Activated CD4-positive, alpha-beta T cell treated with anti-CD3 and anti-CD28 coated beads, Interleukin-2, amount 10 ng/mL, durations not matched to agents 24 days and 14 days (primary cell): Measurements from ENCODE around the gene INPP5K. TPM values are rescaled to one million over a fixed set of nuclear protein-coding genes. Genes with fewer than 3 reads are reported as not detected.
A peak's percentile ranks its signal among the peaks of the same experiment; 100 is the strongest.

Experiments used
- DNase-seq: peaks from one replicate; pipeline ENCODE4 v3.0.0; 2022
- H3K27ac Mint-ChIP-seq: one replicate; pipeline ENCODE4 v1.8.0; 2022; ENCODE audit warnings: mild to moderate bottlenecking, mixed read lengths
- H3K27me3 Mint-ChIP-seq: one replicate; pipeline ENCODE4 v1.8.0; 2022; ENCODE audit warnings: mixed read lengths
- H3K36me3 Mint-ChIP-seq: one replicate; pipeline ENCODE4 v1.8.0; 2022; ENCODE audit warnings: low read depth, mild to moderate bottlenecking, mixed read lengths
- H3K4me1 Mint-ChIP-seq: one replicate; pipeline ENCODE4 v1.8.0; 2021; ENCODE audit warnings: mixed read lengths
- H3K4me3 Mint-ChIP-seq: one replicate; pipeline ENCODE4 v1.8.0; 2022; ENCODE audit warnings: mild to moderate bottlenecking, moderate library complexity, mixed read lengths
- H3K9me3 Mint-ChIP-seq: one replicate; pipeline ENCODE4 v1.8.0; 2021; ENCODE audit warnings: mixed read lengths
- intact Hi-C: fragments of 100-400 bp; cut with micrococcal nuclease; formaldehyde crosslinking; loops from one replicate; pipeline ENCODE4 v1.15.1; 2023
- total RNA-seq: library from RNA; stranded (reverse); gene quantifications from 2 replicates; pipeline ENCODE4 v1.2.3, GENCODE V29; 2022

The INPP5K gene
- total RNA-seq, 1 donor from 2014 or later = 21.0 TPM

GRCh38 chr17:1480747-1481465 lies 35.5 kb downstream of the INPP5K start:
- intact Hi-C loops = no loop called here
- H3K27ac Mint-ChIP-seq = no peak overlapping the region
- DNase-seq = no peak
- H3K27me3 Mint-ChIP-seq = no peaks in the 10 kb centered on the region
- H3K9me3 Mint-ChIP-seq = no peaks in the 10 kb centered on the region
- no peak overlapping the region for H3K4me3 Mint-ChIP-seq
- peaks cover 6% of the 10 kb centered on the region for H3K4me1 Mint-ChIP-seq
- H3K36me3 Mint-ChIP-seq = peaks cover 34% of the 10 kb centered on the region

GRCh38 chr17:1478418-1478817 lies 38.0 kb downstream of the INPP5K start:
- Mint-ChIP-seq H3K36me3 (peaks cover 37% of the 10 kb centered on the region), H3K27ac (no peak overlapping the region), H3K4me1 (peaks cover 8% of the 10 kb centered on the region), H3K27me3 (no peaks in the 10 kb centered on the region), H3K4me3 (no peak overlapping the region), H3K9me3 (no peaks in the 10 kb centered on the region)
- intact Hi-C loops = no loop called here
- DNase-seq = no peak

- Mint-ChIP-seq H3K4me1 (peaks cover 14% of the 10 kb centered on the region), H3K36me3 (peaks cover 27% of the 10 kb centered on the region), H3K27me3 (no peaks in the 10 kb centered on the region), H3K4me3 (no peak overlapping the region), H3K27ac (no peak overlapping the region), H3K9me3 (no peaks in the 10 kb centered on the region)
- intact Hi-C loops = no loop called here
- DNase-seq = no peak
These were observed 41.0 kb downstream of the INPP5K start for GRCh38 chr17:1475321-1475854.

GRCh38 chr17:1474402-1475189 lies 41.8 kb downstream of the INPP5K start:
- Mint-ChIP-seq H3K9me3 (no peaks in the 10 kb centered on the region), H3K27ac (no peak overlapping the region), H3K4me1 (peaks cover 14% of the 10 kb centered on the region), H3K4me3 (no peak overlapping the region), H3K36me3 (peaks cover 31% of the 10 kb centered on the region), H3K27me3 (no peaks in the 10 kb centered on the region)
- intact Hi-C loops = no loop called here
- DNase-seq = no peak

GRCh38 chr17:1473841-1474240 lies 42.6 kb downstream of the INPP5K start:
- DNase-seq = no peak
- Mint-ChIP-seq H3K36me3 (peaks cover 37% of the 10 kb centered on the region), H3K27me3 (no peaks in the 10 kb centered on the region), H3K4me1 (peaks cover 14% of the 10 kb centered on the region), H3K27ac (no peak overlapping the region), H3K9me3 (no peaks in the 10 kb centered on the region), H3K4me3 (peak overlapping the region; percentile 7)
- intact Hi-C loops = no loop called here

- Mint-ChIP-seq H3K4me3 (no peak overlapping the region), H3K27ac (no peak overlapping the region), H3K27me3 (no peaks in the 10 kb centered on the region), H3K9me3 (no peaks in the 10 kb centered on the region), H3K36me3 (peaks cover 40% of the 10 kb centered on the region), H3K4me1 (peaks cover 14% of the 10 kb centered on the region)
- DNase-seq = peak; percentile 73
- intact Hi-C loops = no loop called here
These were observed 43.2 kb downstream of the INPP5K start for GRCh38 chr17:1473170-1473569.

GRCh38 chr17:1471911-1472821 lies 44.2 kb downstream of the INPP5K start:
- Mint-ChIP-seq H3K9me3 (no peaks in the 10 kb centered on the region), H3K4me1 (peaks cover 14% of the 10 kb centered on the region), H3K27ac (no peak overlapping the region), H3K27me3 (no peaks in the 10 kb centered on the region), H3K36me3 (peaks cover 40% of the 10 kb centered on the region), H3K4me3 (no peak overlapping the region)
- intact Hi-C loops = no loop called here
- DNase-seq = no peak

GRCh38 chr17:1471490-1471889 lies 44.9 kb downstream of the INPP5K start:
- no peak for DNase-seq
- no peak overlapping the region for H3K27ac Mint-ChIP-seq
- H3K36me3 Mint-ChIP-seq = peaks cover 41% of the 10 kb centered on the region
- no peak overlapping the region for H3K4me3 Mint-ChIP-seq
- intact Hi-C loops = no loop called here
- no peaks in the 10 kb centered on the region for H3K9me3 Mint-ChIP-seq
- H3K4me1 Mint-ChIP-seq = peaks cover 14% of the 10 kb centered on the region
- no peaks in the 10 kb centered on the region for H3K27me3 Mint-ChIP-seq

GRCh38 chr17:1470755-1471462 lies 45.5 kb downstream of the INPP5K start:
- Mint-ChIP-seq H3K4me3 (no peak overlapping the region), H3K27ac (no peak overlapping the region), H3K9me3 (no peaks in the 10 kb centered on the region), H3K27me3 (no peaks in the 10 kb centered on the region), H3K36me3 (peaks cover 43% of the 10 kb centered on the region), H3K4me1 (peaks cover 14% of the 10 kb centered on the region)
- intact Hi-C loops = no loop called here
- no peak for DNase-seq

- no peak for DNase-seq
- no peak overlapping the region for H3K4me3 Mint-ChIP-seq
- H3K27ac Mint-ChIP-seq = no peak overlapping the region
- peaks cover 41% of the 10 kb centered on the region for H3K36me3 Mint-ChIP-seq
- peaks cover 14% of the 10 kb centered on the region for H3K4me1 Mint-ChIP-seq
- H3K9me3 Mint-ChIP-seq = no peaks in the 10 kb centered on the region
- intact Hi-C loops = no loop called here
- no peaks in the 10 kb centered on the region for H3K27me3 Mint-ChIP-seq
These were observed 46.2 kb downstream of the INPP5K start for GRCh38 chr17:1470071-1470754.

- DNase-seq = no peak
- Mint-ChIP-seq H3K27me3 (peaks cover 2% of the 10 kb centered on the region), H3K36me3 (peaks cover 41% of the 10 kb centered on the region), H3K9me3 (no peaks in the 10 kb centered on the region), H3K4me1 (peaks cover 14% of the 10 kb centered on the region), H3K4me3 (no peak overlapping the region), H3K27ac (no peak overlapping the region)
- intact Hi-C loops = no loop called here
These were observed 47.1 kb downstream of the INPP5K start for GRCh38 chr17:1469231-1469852.

GRCh38 chr17:1467898-1468492 lies 48.4 kb downstream of the INPP5K start:
- no peak for DNase-seq
- no peak overlapping the region for H3K27ac Mint-ChIP-seq
- H3K36me3 Mint-ChIP-seq = peaks cover 41% of the 10 kb centered on the region
- intact Hi-C loops = no loop called here
- H3K27me3 Mint-ChIP-seq = peaks cover 8% of the 10 kb centered on the region
- no peaks in the 10 kb centered on the region for H3K9me3 Mint-ChIP-seq
- H3K4me1 Mint-ChIP-seq = peaks cover 10% of the 10 kb centered on the region
- H3K4me3 Mint-ChIP-seq = no peak overlapping the region
